GM19452 (cell line): ENCODE results near the gene SFMBT2.

Experiments
- ATAC-seq: cut with Tn5 transposase; IDR thresholded peaks from one replicate; pipeline ENCODE4 v1.9.1; 2021; ENCODE audit not compliant: unreplicated experiment

SFMBT2 gene

GRCh38 chr10:7372504-7372903, 38.3 kb downstream of the SFMBT2 start:
- no peak for ATAC-seq

DNA sequence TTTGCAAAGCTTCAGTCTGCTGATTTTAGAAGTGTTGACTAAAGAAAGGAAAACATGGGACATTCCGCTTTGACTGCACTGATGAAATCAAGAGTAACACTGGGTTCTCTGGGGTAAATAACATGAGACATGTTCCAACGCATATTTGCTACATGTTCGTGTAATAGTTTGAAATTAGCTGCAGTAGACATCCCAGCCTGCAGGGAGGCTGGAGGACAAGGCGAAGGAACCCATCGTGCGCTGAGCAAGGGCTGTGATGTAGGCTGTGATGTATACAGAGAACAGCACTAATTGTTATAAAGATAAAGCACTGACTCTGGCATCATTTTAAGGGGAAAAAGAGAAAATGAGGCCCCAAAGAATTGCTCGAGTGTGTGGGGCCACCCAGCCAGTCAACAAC, 40.3 kb downstream of the SFMBT2 start:
- no peak for ATAC-seq

DNA sequence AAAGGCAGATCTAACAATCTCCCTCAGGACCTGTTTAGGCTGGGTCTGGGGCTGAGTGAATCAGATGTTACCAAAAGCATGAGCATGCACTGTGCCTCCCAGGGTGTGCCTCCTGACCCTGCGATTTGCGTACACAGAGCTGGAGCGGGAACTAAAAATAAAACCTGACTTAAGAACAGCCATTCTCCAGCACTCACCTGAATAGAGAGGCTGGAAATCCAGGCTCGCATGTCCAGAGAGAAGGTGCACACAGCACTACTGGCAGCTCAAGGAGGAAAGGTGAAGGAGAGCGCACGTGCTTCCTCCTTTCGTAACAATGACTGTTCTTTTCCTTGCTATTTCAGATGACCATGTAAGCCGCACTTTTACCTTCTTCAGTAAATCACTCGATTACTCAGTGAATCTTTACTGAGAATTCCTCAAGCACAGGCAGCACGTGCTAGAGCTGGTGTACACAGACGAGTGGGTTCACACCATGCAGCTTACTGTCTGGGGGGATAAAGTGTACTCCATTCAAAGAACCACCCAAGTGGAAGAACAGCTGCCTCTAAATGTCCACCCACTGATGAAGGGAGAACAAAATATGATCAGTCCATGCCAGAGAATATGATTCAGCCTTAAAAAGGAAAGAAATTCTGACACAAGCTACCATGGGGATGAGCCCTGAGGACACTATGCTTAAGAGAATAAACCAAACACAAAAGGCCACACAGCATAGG, 45.6 kb downstream of the SFMBT2 start:
- no peak for ATAC-seq

DNA sequence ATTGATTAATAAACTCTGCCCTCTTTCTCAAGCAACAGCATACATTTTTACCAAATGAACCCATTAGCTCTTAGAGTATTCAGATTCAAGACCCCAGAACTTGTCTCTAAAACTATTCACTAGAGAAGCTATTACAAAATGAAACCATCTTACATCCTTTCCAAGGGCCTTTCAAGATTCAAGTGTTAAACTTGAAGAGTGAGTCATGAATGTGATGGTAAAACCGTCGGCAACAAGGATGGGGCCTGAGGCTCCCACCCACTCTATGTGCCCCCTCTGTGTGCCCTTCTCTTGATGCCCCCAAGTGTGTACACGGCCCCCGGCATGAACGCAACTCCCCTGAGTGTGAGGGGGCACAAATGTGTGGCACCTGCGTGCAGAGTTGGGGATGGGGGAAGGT, 46.4 kb downstream of the SFMBT2 start:
- ATAC-seq: no peak

DNA sequence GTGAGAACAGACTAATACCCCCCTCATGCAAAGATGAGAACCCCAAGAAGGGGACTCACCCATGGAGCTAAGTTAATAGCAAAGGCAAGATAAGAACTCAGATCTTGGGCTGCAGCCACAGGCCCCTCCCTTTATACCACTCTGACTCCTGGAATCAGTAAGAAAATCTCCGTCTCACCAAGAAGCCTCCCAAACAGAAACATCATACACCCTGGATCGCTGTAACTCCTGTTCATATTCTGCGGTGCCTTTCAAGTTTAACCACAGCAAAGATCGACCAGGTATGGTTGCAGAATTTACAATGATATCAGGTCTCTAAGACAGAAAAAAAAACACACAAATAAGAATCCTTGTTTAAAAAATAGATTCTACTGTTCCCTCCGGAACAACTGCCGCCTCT, 47.1 kb downstream of the SFMBT2 start:
- ATAC-seq: no peak

- ATAC-seq: no peak
Measured at GRCh38 chr10:7362471-7362870, 48.4 kb downstream of the SFMBT2 start.

- no peak for ATAC-seq
Measured at GRCh38 chr10:7361316-7361715, 49.5 kb downstream of the SFMBT2 start.

- no peak for ATAC-seq
Measured at GRCh38 chr10:7359954-7360353, 50.9 kb downstream of the SFMBT2 start.

GRCh38 chr10:7359356-7359755, 51.5 kb downstream of the SFMBT2 start:
- ATAC-seq: no peak

DNA sequence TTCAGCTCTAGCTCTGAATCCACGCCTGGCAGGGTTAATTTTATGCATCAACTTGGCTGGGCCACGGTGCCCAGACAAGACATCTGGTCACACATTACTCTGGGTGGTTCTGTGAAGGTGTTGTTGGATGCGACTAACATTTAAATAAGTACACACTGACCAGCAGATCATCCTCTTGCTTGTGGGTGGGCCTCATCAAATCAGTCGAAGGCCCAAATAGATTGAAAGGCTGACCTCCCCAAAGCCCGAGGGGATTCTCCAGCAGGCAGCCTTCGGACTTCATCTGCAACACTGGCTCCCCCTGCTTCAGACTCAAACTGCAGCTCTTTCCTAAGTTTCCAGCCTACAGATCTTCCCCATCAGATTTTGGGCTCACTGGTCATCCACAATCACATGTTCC, 53.6 kb downstream of the SFMBT2 start:
- ATAC-seq: no peak

DNA sequence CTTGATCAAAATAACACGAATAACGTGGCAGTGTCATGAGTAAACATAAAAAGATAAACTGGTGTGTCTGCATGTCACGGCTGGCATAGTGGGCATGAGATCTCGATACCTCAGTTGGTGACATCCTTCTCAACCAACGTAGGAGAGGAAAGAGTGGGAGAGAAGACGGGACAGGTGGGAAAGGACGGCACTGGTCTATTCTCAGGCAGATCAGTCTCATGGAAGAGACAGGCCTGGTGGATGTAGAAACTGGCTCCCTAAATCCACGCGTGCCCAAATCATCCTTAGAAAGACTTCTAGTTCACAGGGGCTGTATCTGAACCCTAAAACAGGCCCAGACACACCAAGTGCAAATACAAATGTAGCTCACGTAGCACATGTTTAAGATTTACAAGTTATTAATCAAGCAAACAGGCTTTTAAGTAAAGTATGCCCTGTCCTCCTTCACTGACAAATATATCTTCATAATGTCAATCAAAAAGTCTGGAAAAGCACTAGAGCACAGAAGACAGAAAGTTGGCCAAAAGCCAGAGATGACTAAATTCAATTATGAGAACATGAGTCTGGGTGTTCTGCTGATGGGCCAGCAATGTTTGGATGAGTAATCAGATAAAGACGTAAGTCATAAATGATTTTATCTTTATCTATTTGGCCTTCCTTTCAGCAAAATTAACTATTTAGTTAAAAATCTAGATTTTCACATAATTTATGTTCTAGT, 56.3 kb downstream of the SFMBT2 start:
- no peak for ATAC-seq

DNA sequence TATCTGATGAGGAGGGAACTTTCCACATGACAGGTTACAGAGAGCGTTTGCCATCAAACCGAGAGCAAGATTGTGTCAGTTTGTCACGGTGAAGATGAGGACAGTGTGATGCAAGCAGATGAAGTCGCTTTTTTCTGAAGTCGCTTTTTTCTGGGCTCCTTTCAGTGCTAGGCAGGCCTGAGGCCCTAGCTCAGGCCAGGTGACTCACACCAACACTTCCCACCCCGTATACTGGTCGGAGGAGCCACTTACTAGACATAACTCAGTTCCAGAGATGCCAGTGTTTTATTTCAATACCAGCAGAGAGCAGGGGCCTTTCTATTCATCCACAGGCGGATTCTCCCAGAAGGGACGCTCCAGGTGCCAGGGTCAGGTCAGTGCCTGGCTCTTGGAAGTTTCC, 58.9 kb downstream of the SFMBT2 start:
- no peak for ATAC-seq

DNA sequence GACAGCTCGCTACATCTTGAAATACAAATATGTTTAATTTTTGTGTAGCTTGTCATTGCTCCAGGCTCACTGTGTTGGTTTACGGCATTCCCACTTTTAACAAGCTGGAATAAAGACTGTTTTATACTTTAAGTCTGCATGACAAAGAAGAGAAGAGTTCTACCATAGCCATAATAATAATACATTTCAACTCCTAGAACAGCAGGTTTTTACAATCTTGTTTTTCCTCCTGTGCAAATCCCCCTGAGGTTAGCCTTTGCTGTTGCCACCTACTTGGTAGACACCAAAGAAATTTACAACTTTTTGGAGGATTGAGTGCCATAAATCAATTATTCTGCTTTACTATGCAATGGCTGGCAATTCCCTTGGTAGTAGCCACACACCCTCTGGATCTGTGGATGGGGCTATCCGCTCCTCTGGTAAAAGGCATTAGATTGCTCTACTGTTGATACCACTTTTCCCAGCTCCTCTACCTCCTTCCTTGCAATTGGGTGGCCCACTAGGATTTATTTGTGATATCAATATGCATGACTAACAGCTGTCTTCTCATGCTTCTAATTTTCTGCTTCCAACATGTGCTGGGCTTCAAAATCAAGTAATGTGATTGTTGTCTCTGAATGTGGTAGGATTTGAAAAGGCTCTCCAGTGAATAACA, 60.2 kb downstream of the SFMBT2 start:
- no peak for ATAC-seq

- no peak for ATAC-seq
Measured at GRCh38 chr10:7345717-7346116, 65.1 kb downstream of the SFMBT2 start.

- no peak for ATAC-seq
Measured at GRCh38 chr10:7343040-7343439, 67.8 kb downstream of the SFMBT2 start.

GRCh38 chr10:7340179-7340874, 70.5 kb downstream of the SFMBT2 start:
- ATAC-seq: no peak

- no peak for ATAC-seq
Measured at GRCh38 chr10:7339510-7339909, 71.3 kb downstream of the SFMBT2 start.

DNA sequence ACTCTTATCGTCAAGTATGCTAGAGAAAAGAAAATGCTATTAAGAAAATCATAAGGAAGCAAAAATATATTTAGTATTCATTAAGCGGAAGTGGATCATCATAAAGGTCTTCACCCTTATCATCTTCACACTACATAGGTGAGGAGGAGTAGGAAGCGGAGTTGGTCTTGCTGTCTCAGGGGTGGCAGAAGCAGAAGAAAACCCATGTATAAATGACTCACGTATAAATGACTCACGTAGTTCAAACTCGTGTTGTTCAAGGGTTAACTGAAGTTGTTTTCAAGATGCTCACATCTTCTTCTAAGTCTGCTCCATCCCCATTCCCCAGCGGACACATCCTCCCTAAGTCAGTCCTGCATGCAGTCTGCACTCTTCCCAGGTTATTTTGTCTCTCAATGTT, 72.4 kb downstream of the SFMBT2 start:
- no peak for ATAC-seq

- ATAC-seq: peak; percentile 82
Measured at GRCh38 chr10:7337431-7338171, 73.2 kb downstream of the SFMBT2 start.

DNA sequence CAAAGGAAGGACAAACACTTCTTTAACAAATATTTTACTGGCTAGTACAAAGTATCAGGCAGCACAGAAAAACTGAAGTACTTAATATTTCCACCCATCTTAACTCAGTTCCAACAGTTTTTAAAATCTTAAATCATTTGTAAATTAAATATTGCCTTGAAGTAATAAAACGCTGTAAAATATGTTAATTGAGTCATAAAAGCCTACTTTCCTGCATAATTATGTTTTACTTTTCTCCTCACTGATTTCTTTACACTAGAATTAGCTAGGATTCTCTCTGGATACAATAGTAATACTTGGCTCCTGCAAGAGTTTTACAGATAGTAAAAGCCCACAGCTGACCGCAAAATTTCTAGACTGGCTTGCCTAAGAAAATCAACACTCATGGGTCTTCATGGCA, 74.9 kb downstream of the SFMBT2 start:
- no peak for ATAC-seq

- ATAC-seq: no peak
Measured at GRCh38 chr10:7334642-7334964, 76.2 kb downstream of the SFMBT2 start.
